ENCODE results near the gene UCKL1.
"Not testable (repeated sequence)": the region's sequence is repeated elsewhere in the genome, so short reads cannot be mapped to it uniquely, and the experiment has no call there.

The UCKL1 gene

DNA sequence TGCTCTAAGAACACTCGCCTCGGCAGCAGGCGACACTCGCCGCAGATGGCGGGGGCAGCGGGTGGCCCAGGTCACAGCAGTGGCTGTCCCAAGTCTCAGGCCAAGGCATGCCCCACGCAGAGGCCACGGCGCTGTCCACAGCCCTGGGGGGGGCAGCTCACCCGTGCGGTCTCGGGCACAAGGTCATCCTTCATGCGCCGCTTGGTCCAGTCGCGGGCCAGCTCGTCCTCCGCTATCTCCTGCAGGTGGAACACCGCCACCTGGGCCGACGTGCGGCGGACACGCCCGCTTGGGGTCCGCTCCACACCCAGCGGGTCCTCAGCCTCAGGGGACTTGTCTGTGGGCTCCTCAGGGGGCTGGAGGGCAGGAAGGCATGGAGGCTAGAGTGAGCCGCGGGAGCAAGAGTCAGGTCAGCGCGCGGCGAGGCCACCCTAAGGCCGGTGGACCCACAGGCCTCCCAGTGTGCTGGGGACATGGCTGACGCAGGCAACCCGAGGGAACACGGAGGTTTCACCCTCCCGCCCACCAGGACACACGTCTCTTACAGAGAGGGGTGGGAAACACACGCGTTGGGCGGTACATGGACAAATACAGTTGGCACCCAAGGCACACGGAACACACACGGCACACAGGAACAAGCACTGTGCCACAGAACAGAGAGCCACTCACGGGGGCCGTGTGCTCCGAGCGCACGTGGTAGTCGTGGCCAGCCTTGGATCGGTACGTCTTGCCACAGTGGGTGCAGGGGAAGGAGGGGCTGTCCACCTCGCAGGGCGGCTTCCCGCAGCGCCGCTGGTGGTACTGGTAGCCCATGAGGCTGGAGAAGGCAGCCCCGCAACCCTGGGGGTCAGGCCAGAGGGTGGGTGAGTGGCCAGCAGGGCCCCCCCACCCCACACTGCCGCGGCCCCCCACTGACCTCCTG is 6.5 kb upstream of the UCKL1 start:
- H3K9me3 ChIP-seq (ENCODE audit: control insufficient read depth, insufficient read depth, low read length): no peaks in the 10 kb centered on the region
- peaks cover 58% of the 10 kb centered on the region for H3K36me3 ChIP-seq (ENCODE audit: control insufficient read depth, insufficient read depth, low read length)
- H3K9ac ChIP-seq (ENCODE audit: low read depth, low read length): no peak overlapping the region
- peaks cover 9% of the 10 kb centered on the region for H3K4me1 ChIP-seq (ENCODE audit: control insufficient read depth, insufficient read depth, low read length)
- H3K4me3 ChIP-seq (ENCODE audit: low read depth, low read length): no peak overlapping the region
- no peaks in the 10 kb centered on the region for H3K27me3 ChIP-seq (ENCODE audit: control insufficient read depth, insufficient read depth, low read length)

DNA sequence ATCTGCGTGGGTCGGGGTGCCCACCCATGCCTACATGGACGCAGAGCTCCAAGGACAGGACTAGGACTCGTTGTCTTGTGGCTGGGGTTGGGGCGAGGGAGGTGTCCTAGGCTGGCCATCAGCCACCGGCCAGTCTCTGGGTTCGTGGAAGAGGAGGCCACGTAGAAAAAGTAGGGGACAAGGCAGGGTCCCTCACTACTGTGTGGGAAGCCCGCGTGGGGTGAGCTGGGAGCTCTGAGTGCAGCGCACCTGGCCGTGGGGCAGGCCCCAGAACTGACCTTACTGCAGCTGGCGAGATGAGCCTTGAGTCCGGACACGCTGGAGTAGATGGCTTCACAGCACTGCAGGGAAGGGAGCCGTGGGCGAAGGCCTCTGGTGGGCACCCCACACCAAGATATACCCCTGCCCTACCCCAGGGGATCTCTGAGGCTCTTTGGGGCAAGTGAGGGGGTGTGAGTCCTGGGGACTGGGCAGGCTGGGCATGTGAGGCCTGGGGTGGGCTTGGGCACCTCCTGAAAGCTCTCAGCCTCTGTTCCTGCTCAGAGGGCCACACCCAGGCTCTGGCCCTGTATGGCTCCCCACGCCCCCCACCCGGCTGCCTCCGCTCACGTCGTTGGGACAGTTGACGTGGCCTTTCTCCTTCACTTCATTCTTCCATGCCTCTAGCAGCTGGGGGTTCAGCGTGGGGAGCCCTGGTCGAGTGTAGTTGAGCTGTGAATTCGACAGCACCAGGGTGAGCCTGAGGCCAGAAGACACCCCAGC is 5.6 kb upstream of the UCKL1 start:
- H3K4me1 ChIP-seq (ENCODE audit: control insufficient read depth, insufficient read depth, low read length): peaks cover 9% of the 10 kb centered on the region
- no peaks in the 10 kb centered on the region for H3K27me3 ChIP-seq (ENCODE audit: control insufficient read depth, insufficient read depth, low read length)
- no peak overlapping the region for H3K4me3 ChIP-seq (ENCODE audit: low read depth, low read length)
- no peak overlapping the region for H3K9ac ChIP-seq (ENCODE audit: low read depth, low read length)
- H3K36me3 ChIP-seq (ENCODE audit: control insufficient read depth, insufficient read depth, low read length): peaks cover 50% of the 10 kb centered on the region
- no peaks in the 10 kb centered on the region for H3K9me3 ChIP-seq (ENCODE audit: control insufficient read depth, insufficient read depth, low read length)

DNA sequence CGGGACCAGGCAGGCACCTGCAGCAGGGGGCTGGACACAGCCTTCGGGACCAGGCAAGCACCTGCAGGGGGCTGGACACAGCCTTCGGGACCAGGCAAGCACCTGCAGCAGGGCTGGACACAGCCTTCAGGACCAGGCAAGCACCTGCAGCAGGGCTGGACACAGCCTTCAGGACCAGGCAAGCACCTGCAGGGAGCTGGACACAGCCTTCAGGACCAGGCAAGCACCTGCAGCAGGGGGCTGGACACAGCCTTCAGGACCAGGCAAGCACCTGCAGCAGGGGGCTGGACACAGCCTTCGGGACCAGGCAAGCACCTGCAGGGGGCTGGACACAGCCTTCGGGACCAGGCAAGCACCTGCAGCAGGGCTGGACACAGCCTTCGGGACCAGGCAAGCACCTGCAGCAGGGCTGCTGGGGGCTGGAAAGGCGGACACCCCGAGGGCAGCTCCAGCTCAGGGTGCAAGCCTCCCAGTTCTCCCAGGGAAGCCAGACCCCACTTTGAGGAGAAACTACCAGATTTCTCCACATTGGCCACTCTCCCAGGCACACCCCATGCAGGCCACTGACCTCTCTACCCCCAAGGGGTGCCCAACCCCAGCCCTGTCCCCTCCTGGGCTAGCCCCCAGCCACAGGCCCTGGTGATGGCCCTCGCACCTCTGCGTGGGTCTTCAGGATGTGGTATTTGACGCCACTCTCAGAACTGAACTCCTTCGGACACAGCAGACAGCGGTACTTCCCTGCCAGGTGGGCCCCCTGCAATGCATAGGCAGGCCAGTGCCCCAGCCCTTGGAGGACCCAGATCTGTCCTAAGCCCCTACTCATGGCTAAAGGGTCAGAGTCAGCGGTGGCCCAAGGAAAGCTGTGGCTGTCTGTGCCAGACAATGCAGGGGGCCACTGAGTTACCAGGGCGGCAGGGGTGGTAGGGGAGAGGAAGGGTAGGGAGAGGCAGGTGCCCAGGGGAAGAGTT is 4.7 kb upstream of the UCKL1 start:
- not testable (repeated sequence) for H3K9me3 ChIP-seq (ENCODE audit: control insufficient read depth, insufficient read depth, low read length); H3K4me3 ChIP-seq (ENCODE audit: low read depth, low read length); H3K4me1 ChIP-seq (ENCODE audit: control insufficient read depth, insufficient read depth, low read length); H3K9ac ChIP-seq (ENCODE audit: low read depth, low read length); H3K27me3 ChIP-seq (ENCODE audit: control insufficient read depth, insufficient read depth, low read length)
- H3K36me3 ChIP-seq (ENCODE audit: control insufficient read depth, insufficient read depth, low read length): peaks cover 42% of the 10 kb centered on the region

DNA sequence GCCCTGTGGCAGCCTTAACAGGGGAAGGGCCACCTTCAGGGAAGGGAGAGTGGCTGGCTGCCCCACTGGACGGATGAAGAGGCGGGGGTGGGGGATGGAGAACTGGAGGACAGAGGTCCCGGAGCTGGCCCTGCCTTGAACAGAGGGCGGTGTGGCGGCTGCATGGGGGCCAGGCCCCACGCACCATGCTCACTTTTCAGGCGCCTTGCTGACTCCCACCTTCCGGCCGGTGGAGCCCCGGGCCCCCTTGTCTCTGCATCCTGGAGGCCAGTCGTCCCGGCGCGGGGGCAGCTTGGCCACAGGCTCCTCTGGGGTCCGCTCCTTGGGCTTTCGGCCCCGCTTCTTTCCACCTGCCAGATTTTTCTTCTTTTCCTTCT is 3.5 kb upstream of the UCKL1 start:
- Histone ChIP-seq H3K4me1 (ENCODE audit: control insufficient read depth, insufficient read depth, low read length) (peaks cover 9% of the 10 kb centered on the region), H3K9ac (ENCODE audit: low read depth, low read length) (peak overlapping the region; percentile 28), H3K27me3 (ENCODE audit: control insufficient read depth, insufficient read depth, low read length) (no peaks in the 10 kb centered on the region), H3K9me3 (ENCODE audit: control insufficient read depth, insufficient read depth, low read length) (no peaks in the 10 kb centered on the region), H3K36me3 (ENCODE audit: control insufficient read depth, insufficient read depth, low read length) (peaks cover 43% of the 10 kb centered on the region), H3K4me3 (ENCODE audit: low read depth, low read length) (no peak overlapping the region)

DNA sequence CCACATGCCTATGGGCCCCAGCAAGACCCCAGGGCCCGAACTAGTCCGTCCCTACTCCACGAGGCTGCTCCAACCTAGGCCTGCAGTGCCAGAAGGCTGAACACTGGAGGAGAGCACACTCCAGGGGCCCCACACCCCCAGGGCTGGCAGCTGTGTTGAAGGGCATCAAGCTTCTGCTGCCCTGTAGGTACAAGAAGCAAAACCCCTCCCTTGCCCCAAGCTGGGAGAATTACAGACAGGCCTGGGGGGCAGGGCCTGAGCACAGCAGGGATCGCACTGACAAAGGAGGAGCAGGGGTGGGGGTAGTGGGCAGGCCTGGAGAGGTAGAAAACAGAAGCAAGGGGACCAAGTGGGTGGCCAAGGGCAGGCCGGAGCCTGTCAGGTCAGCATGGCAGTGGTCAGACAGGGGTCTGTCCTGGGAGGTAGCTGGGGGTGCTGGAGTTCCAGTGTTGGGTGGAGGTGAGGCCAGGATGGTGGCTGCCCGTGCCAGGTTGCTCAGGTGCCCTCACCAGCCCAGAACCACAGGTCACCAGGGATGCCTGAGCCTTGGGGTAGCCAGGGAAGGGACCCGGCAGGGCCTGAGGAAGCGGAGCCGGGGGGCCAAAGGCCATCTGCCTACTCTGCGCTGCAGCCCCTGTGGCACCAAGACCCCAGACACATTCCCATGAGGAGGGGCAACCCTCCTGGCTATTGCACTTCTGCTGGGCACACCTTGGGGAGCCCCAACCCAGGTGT is 2.9 kb upstream of the UCKL1 start:
- no peak overlapping the region for H3K4me3 ChIP-seq (ENCODE audit: low read depth, low read length)
- peak overlapping the region; percentile 28 for H3K9ac ChIP-seq (ENCODE audit: low read depth, low read length)
- peaks cover 12% of the 10 kb centered on the region for H3K4me1 ChIP-seq (ENCODE audit: control insufficient read depth, insufficient read depth, low read length)
- H3K27me3 ChIP-seq (ENCODE audit: control insufficient read depth, insufficient read depth, low read length): no peaks in the 10 kb centered on the region
- H3K36me3 ChIP-seq (ENCODE audit: control insufficient read depth, insufficient read depth, low read length): peaks cover 40% of the 10 kb centered on the region
- H3K9me3 ChIP-seq (ENCODE audit: control insufficient read depth, insufficient read depth, low read length): no peaks in the 10 kb centered on the region

DNA sequence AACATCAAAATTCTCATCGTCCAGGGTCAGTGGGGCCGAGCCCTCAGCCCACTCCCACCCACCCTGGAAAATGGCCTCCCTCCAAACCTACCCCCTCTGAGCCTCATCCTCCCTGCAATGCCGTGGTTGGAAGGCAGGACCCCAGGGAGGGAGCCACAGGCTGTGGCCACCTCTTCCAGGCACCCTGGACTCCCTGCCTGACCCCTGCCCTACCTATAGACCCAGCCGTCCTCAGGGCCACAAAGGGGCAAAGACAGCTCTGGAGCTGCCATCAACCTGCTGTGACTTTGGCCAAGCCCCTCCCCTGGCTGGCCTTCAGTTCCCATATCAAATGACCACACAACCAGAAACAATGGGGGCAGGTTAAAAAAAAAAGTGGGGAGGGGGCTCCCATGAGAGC is 2.3 kb upstream of the UCKL1 start:
- Histone ChIP-seq H3K9me3 (ENCODE audit: control insufficient read depth, insufficient read depth, low read length) (no peaks in the 10 kb centered on the region), H3K27me3 (ENCODE audit: control insufficient read depth, insufficient read depth, low read length) (no peaks in the 10 kb centered on the region), H3K36me3 (ENCODE audit: control insufficient read depth, insufficient read depth, low read length) (peaks cover 34% of the 10 kb centered on the region), H3K4me3 (ENCODE audit: low read depth, low read length) (no peak overlapping the region), H3K9ac (ENCODE audit: low read depth, low read length) (no peak overlapping the region), H3K4me1 (ENCODE audit: control insufficient read depth, insufficient read depth, low read length) (peaks cover 12% of the 10 kb centered on the region)

DNA sequence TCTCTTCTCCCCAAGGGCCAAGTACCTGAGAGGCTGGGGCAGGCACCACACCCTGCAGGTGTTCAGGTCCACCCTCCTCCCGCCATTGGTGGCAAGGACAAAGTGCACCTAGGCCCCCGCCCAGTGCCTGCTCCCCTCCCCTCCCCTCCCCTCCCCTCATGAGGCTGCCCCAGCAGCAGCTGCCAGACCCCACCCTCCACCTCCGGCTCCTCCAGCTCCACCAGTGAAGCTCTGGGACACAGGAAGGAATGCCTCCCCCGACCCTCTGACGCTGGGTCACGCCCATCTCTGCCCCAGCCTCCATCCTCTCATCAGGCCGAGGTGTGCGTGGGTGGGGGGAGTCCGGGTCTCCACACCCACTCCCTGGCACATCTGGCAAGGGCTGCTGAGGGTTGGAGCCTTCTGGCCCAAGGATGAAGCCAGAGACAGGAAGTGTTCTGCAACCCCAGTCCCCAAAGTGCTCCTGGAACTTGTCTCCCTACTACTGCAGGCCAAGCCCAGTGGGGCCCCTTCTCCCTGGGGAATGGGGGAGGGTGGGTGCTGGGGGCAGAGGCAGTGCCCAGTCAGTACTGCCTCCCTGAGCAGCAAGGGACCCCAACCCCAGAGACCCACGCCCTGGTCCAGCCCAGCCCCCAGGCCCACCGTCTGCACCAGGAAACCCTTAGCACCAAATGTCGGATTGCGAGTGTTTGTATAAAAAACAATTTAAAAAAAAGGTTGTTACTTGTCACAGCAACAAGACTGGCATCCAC is 1.6 kb upstream of the UCKL1 start:
- Histone ChIP-seq H3K4me1 (ENCODE audit: control insufficient read depth, insufficient read depth, low read length) (peaks cover 12% of the 10 kb centered on the region), H3K9me3 (ENCODE audit: control insufficient read depth, insufficient read depth, low read length) (no peaks in the 10 kb centered on the region), H3K4me3 (ENCODE audit: low read depth, low read length) (peak overlapping the region; percentile 64), H3K9ac (ENCODE audit: low read depth, low read length) (no peak overlapping the region), H3K27me3 (ENCODE audit: control insufficient read depth, insufficient read depth, low read length) (no peaks in the 10 kb centered on the region), H3K36me3 (ENCODE audit: control insufficient read depth, insufficient read depth, low read length) (peaks cover 28% of the 10 kb centered on the region)

DNA sequence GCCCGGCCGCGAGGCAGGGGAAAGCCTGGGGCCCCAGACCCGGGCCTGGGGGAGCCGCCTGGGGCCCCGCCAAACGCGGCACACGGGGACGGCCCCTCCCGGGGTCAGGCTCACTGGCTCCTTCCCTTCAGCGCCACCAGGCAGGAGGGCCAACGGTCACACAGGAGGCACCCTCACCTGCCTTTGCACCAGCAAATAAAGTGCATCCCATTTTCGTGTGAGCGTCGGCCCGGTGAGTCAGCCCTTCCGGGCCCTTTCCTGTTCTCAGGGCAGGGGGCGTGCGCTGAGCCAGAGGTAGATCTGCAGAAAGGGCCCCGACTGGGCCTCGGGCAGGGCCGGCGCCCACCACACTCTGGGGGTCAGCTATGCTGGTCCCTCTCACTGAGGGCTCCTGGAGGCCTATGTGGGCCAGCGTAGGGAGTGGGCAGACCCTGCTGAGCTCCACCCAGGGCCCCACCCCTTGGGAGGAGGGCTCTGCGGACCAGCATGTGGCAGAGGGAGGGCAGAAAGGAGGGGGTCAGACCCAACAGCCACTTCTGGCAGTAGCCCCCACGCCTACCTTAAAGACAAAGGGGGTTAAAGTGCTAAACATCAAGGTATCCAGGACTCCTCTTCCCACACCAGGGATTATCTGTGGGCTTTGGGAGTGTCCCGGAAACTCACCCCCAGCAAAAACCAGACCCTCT is 931 bp upstream of the UCKL1 start:
- no peaks in the 10 kb centered on the region for H3K9me3 ChIP-seq (ENCODE audit: control insufficient read depth, insufficient read depth, low read length)
- H3K9ac ChIP-seq (ENCODE audit: low read depth, low read length): peak overlapping the region; percentile 60
- H3K27me3 ChIP-seq (ENCODE audit: control insufficient read depth, insufficient read depth, low read length): no peaks in the 10 kb centered on the region
- H3K4me1 ChIP-seq (ENCODE audit: control insufficient read depth, insufficient read depth, low read length): peaks cover 12% of the 10 kb centered on the region
- H3K36me3 ChIP-seq (ENCODE audit: control insufficient read depth, insufficient read depth, low read length): peaks cover 21% of the 10 kb centered on the region
- peak overlapping the region; percentile 64 for H3K4me3 ChIP-seq (ENCODE audit: low read depth, low read length)

DNA sequence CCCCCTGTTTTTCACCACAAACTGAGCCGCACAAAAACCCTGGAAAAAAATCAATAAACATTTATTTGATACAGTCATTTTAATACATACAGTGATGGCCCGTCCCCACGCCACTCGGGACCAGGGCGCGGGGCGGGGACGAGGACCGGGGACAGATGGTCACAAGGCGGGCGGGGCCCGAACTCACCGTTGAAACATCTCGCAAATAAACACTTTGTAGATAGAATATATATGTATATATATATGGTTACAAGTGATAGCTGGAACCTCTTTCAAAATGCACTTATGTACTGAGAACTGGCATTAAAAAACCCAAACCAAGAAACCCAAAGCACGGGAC is 418 bp upstream of the UCKL1 start:
- Histone ChIP-seq H3K27me3 (ENCODE audit: control insufficient read depth, insufficient read depth, low read length) (no peaks in the 10 kb centered on the region), H3K4me3 (ENCODE audit: low read depth, low read length) (peak overlapping the region; percentile 64), H3K36me3 (ENCODE audit: control insufficient read depth, insufficient read depth, low read length) (peaks cover 16% of the 10 kb centered on the region), H3K9ac (ENCODE audit: low read depth, low read length) (peak overlapping the region; percentile 60), H3K9me3 (ENCODE audit: control insufficient read depth, insufficient read depth, low read length) (no peaks in the 10 kb centered on the region), H3K4me1 (ENCODE audit: control insufficient read depth, insufficient read depth, low read length) (peaks cover 12% of the 10 kb centered on the region)

DNA sequence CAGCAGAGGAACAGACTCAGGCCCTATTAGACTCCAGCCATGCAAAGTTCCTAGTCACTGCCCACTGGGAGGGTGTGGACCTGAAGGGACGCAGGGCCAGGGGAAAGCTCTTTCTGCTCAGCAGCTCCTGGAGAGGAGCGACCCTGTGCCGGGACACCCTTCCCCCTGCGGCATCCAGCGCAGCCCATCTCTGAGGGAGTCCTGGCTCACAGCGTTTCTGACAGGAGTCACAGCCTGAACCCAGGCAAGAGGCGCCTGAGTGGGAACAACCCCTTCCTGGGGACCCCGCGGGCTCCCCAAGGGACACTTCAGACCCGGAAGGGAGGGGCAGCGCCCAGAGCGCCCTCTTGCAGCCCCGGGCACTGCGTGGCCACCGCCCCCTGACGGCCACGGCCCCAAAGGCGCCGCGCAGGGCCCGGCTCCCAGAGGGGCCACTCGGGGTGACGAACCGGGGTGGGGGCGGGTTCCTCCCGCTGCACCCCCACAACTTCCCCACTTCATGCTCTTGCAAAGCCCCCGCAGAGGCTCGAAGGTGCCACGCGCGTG is 862 bp downstream of the UCKL1 start:
- Histone ChIP-seq H3K36me3 (ENCODE audit: control insufficient read depth, insufficient read depth, low read length) (peaks cover 15% of the 10 kb centered on the region), H3K9me3 (ENCODE audit: control insufficient read depth, insufficient read depth, low read length) (no peaks in the 10 kb centered on the region), H3K27me3 (ENCODE audit: control insufficient read depth, insufficient read depth, low read length) (no peaks in the 10 kb centered on the region), H3K4me1 (ENCODE audit: control insufficient read depth, insufficient read depth, low read length) (peaks cover 12% of the 10 kb centered on the region), H3K9ac (ENCODE audit: low read depth, low read length) (peak overlapping the region; percentile 85), H3K4me3 (ENCODE audit: low read depth, low read length) (peak overlapping the region; percentile 89)
